Panc1 (cell line): ENCODE results near the gene OR4S2. TPM values are rescaled to one million over a fixed set of nuclear protein-coding genes. Genes with fewer than 3 reads are reported as not detected.

Experiments
- ATAC-seq: fragments of 200-7000 bp; cut with Tn5 transposase; 2 replicates; pipeline ENCODE4 v1.9.1; 2020; ENCODE audit warnings: mild to moderate bottlenecking, moderate library complexity
- BruUV-seq: library from RNA; stranded (reverse); fragments of 400-500 nt; replicated peaks from 2 replicates; lab custom pipeline; 2021; lab: Mats Ljungman, UMichigan
- CTCF ChIA-PET: fragments of 300-600 bp; sonication (Branson Sonifier 250); formaldehyde crosslinking; loops from one replicate; lab custom pipeline; 2022; ENCODE audit warnings: antibody characterized with exemption; lab: Charles Lee
- POLR2A ChIA-PET: fragments of 300-600 bp; sonication (Branson Sonifier 250); formaldehyde crosslinking; loops from one replicate; lab custom pipeline; 2022; ENCODE audit warnings: antibody characterized with exemption; lab: Charles Lee
- DNase-seq: peaks from one replicate; pipeline ENCODE4 v3.0.0-alpha.2; 2010; ENCODE audit warnings: low read depth, low spot score
- H3K27ac ChIP-seq: 2 replicates; pipeline ENCODE4 v1.5.1; 2011; ENCODE audit warnings: mild to moderate bottlenecking, low read length, inconsistent platforms
- H3K27me3 ChIP-seq: fragments of 200-500 bp; sonication (Bioruptor generic); 2 replicates; pipeline ENCODE4 v1.6.0; 2014; ENCODE audit warnings: low read length, inconsistent platforms; ENCODE audit not compliant: control insufficient read depth, insufficient read depth
- H3K36me3 ChIP-seq: fragments of 200-500 bp; sonication (Bioruptor generic); 2 replicates; pipeline ENCODE4 v1.5.1; 2014; ENCODE audit warnings: inconsistent platforms, mild to moderate bottlenecking, low read length, moderate library complexity; ENCODE audit not compliant: control insufficient read depth, insufficient read depth
- H3K4me1 ChIP-seq: 2 replicates; pipeline ENCODE4 v1.5.1; 2011; ENCODE audit warnings: inconsistent platforms, mild to moderate bottlenecking, low read length, moderate library complexity; ENCODE audit not compliant: control insufficient read depth, insufficient read depth
- H3K4me3 ChIP-seq, 2 experiments: 2 replicates each; pipeline ENCODE4 v1.5.1; 2011 to 2012; ENCODE audit warnings: low read depth in 2 of 2, low read length in 2 of 2, mild to moderate bottlenecking in 2 of 2, inconsistent platforms in 1 of 2, moderate library complexity in 1 of 2
- H3K9me3 ChIP-seq: fragments of 200-500 bp; sonication (Bioruptor generic); 2 replicates; pipeline ENCODE4 v1.5.1; 2014; ENCODE audit warnings: low read depth, mild to moderate bottlenecking, inconsistent platforms, low read length, moderate library complexity; ENCODE audit not compliant: control insufficient read depth, insufficient read depth
- POLR2AphosphoS5 ChIP-seq: IDR thresholded peaks from 2 replicates; pipeline ENCODE4 v1.6.1; 2012; ENCODE audit warnings: mild to moderate bottlenecking, low read depth, low read length, moderate library complexity
- REST ChIP-seq, 2 experiments: IDR thresholded peaks; 2 replicates each; pipeline ENCODE4 v1.6.1; 2011 to 2012; ENCODE audit warnings: low read depth in 2 of 2, control low read depth in 1 of 2, low read length in 1 of 2, mild to moderate bottlenecking in 1 of 2, moderate library complexity in 1 of 2; ENCODE audit not compliant: insufficient read depth in 1 of 2
- SIN3A ChIP-seq: IDR thresholded peaks from 2 replicates; pipeline ENCODE4 v1.6.1; 2012; ENCODE audit warnings: low read depth, mild to moderate bottlenecking, low read length, moderate library complexity, borderline replicate concordance; ENCODE audit not compliant: insufficient read depth
- TCF7L2 ChIP-seq: IDR thresholded peaks from 2 replicates; pipeline ENCODE4 v1.6.1; 2011; ENCODE audit warnings: mild to moderate bottlenecking, low read depth, low read length, inconsistent platforms
- in situ Hi-C: cut with HindIII; loops from 2 replicates; pipeline ENCODE4 v1.10.0; 2016; ENCODE audit warnings: low sequenced_read_pairs, low pct_unique_long_range_greater_than_20kb
- intact Hi-C: fragments of 100-400 bp; cut with micrococcal nuclease; formaldehyde crosslinking; loops from one replicate; pipeline ENCODE4 v1.10.0; 2022; ENCODE audit not compliant: unreplicated experiment
- total RNA-seq: library from RNA; stranded (reverse); gene quantifications from one replicate; pipeline ENCODE4 v1.2.1, GENCODE V29; 2021; ENCODE audit not compliant: unreplicated experiment
- TF ChIP-seq, protein P1 (sequence below): fragments of 450-650 bp; IDR thresholded peaks from 2 replicates; pipeline ENCODE4 v1.5.1; 2017; ENCODE audit warnings: mild to moderate bottlenecking

The OR4S2 gene
- total RNA-seq, 1 experiment from 2014 or later = not detected

GRCh38 chr11:55661901-55662300 lies 13.8 kb downstream of the OR4S2 start, which contains the start of gene OR4C6:
TSS of gene OR4C6 (plus strand) at chr11:55662201. CDS start at chr11:55665167, 2,966 bp downstream.
- Histone ChIP-seq H3K36me3 (no peaks in the 10 kb centered on the region), H3K4me3 (no peak within 1 kb of the TSS), H3K27ac (no peak within 1 kb of the TSS), H3K9me3 (no peaks in the 10 kb centered on the region), H3K4me1 (no peaks in the 10 kb centered on the region), H3K27me3 (no peaks in the 10 kb centered on the region)
- intact Hi-C loops (no loop called here), in situ Hi-C loops (no loop called here)
- no peak for DNase-seq
- CTCF ChIA-PET = no interaction called here
- TF ChIP-seq TCF7L2 = no peak
- no peak for TF ChIP-seq REST (IDR thresholded peaks at IDR 0.05; ENCODE audit: insufficient read depth in 1 of 2, low read depth in 2 of 2, low read length in 1 of 2)
- TF ChIP-seq SIN3A = no peak
- TF ChIP-seq, protein P1, sequence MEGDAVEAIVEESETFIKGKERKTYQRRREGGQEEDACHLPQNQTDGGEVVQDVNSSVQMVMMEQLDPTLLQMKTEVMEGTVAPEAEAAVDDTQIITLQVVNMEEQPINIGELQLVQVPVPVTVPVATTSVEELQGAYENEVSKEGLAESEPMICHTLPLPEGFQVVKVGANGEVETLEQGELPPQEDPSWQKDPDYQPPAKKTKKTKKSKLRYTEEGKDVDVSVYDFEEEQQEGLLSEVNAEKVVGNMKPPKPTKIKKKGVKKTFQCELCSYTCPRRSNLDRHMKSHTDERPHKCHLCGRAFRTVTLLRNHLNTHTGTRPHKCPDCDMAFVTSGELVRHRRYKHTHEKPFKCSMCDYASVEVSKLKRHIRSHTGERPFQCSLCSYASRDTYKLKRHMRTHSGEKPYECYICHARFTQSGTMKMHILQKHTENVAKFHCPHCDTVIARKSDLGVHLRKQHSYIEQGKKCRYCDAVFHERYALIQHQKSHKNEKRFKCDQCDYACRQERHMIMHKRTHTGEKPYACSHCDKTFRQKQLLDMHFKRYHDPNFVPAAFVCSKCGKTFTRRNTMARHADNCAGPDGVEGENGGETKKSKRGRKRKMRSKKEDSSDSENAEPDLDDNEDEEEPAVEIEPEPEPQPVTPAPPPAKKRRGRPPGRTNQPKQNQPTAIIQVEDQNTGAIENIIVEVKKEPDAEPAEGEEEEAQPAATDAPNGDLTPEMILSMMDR = no peak
- no peak for TF ChIP-seq POLR2AphosphoS5
- POLR2A ChIA-PET = no interaction called here
- no peak for ATAC-seq
- no TSS peak for BruUV-seq

GRCh38 chr11:55669376-55669775 lies 21.2 kb downstream of the OR4S2 start:
- Histone ChIP-seq H3K4me1 (no peaks in the 10 kb centered on the region), H3K27ac (no peak overlapping the region), H3K27me3 (no peaks in the 10 kb centered on the region), H3K9me3 (no peaks in the 10 kb centered on the region), H3K36me3 (no peaks in the 10 kb centered on the region), H3K4me3 (no peak overlapping the region)
- intact Hi-C loops (loop anchor here (5.0 kb wide), 1 partner anchor 357 kb away; no protein-coding TSS in a partner anchor), in situ Hi-C loops (no loop called here)
- ChIA-PET POLR2A (no interaction called here), CTCF (no interaction called here)
- ATAC-seq (no peak), DNase-seq (no peak)
- BruUV-seq = no TSS peak
- TF ChIP-seq POLR2AphosphoS5 (no peak), TCF7L2 (no peak), REST (IDR thresholded peaks at IDR 0.05; ENCODE audit: insufficient read depth in 1 of 2, low read depth in 2 of 2, low read length in 1 of 2) (no peak), SIN3A (no peak)
- TF ChIP-seq, protein P1 = no peak
